HepG2 (cell line): ENCODE data around the gene SPACA5B. TPM values are rescaled to one million over a fixed set of nuclear protein-coding genes. Genes with fewer than 3 reads are reported as not detected.

Experiments
- AKNA ChIP-seq: sonication (generic); formaldehyde crosslinking; IDR thresholded peaks from 2 replicates; pipeline ENCODE4 v1.4.0; 2020; ENCODE audit warnings: missing genetic modification reagents, borderline replicate concordance
- EZH2 ChIP-seq: conservative IDR thresholded peaks from 2 replicates; pipeline ENCODE4 v1.6.1; 2012; ENCODE audit warnings: mild to moderate bottlenecking, low read depth, low read length, moderate library complexity
- GPN1 ChIP-seq: sonication (generic); formaldehyde crosslinking; IDR thresholded peaks from 2 replicates; pipeline ENCODE4 v1.5.1; 2020; ENCODE audit warnings: missing genetic modification reagents, borderline replicate concordance
- HDAC2 ChIP-seq: sonication (generic); formaldehyde crosslinking; IDR thresholded peaks from 2 replicates; pipeline ENCODE4 v1.4.0; 2020; ENCODE audit warnings: missing genetic modification reagents
- NAIF1 ChIP-seq: sonication (generic); formaldehyde crosslinking; IDR thresholded peaks from 2 replicates; pipeline ENCODE4 v1.5.0; 2020; ENCODE audit warnings: mild to moderate bottlenecking, missing genetic modification reagents, borderline replicate concordance
- PAXIP1 ChIP-seq: sonication (generic); formaldehyde crosslinking; conservative IDR thresholded peaks from 2 replicates; pipeline ENCODE4 v1.4.0; 2020; ENCODE audit warnings: mild to moderate bottlenecking, missing genetic modification reagents, moderate library complexity
- PCBP2 ChIP-seq: fragments of 200-400 bp; formaldehyde crosslinking; optimal IDR thresholded peaks from 2 replicates; pipeline ENCODE3; 2018; ENCODE audit warnings: low read length, low read depth; ENCODE audit not compliant: poor library complexity, severe bottlenecking
- POLR2AphosphoS2 ChIP-seq: IDR thresholded peaks from 2 replicates; pipeline ENCODE4 v1.6.1; 2011; ENCODE audit warnings: low read depth, low read length, improper control_type of control experiment
- TERF1 ChIP-seq: sonication (generic); formaldehyde crosslinking; IDR thresholded peaks from 2 replicates; pipeline ENCODE4 v1.8.0; 2022; ENCODE audit warnings: mild to moderate bottlenecking, missing genetic modification reagents, moderate library complexity
- YY1 ChIP-seq: IDR thresholded peaks from 2 replicates; pipeline ENCODE4 v1.6.1; 2011; ENCODE audit warnings: low read length, low read depth, moderate library complexity, mild to moderate bottlenecking; ENCODE audit not compliant: insufficient read depth, insufficient replicate concordance
- ZMYM3 ChIP-seq: sonication (generic); formaldehyde crosslinking; IDR thresholded peaks from 2 replicates; pipeline ENCODE4 v1.5.1; 2020; ENCODE audit warnings: mild to moderate bottlenecking, missing genetic modification reagents
- ZNF333 ChIP-seq: sonication (generic); formaldehyde crosslinking; IDR thresholded peaks from 2 replicates; pipeline ENCODE4 v1.4.0; 2020; ENCODE audit warnings: mild to moderate bottlenecking, missing genetic modification reagents, borderline replicate concordance
- ZNF354B ChIP-seq: sonication (generic); formaldehyde crosslinking; IDR thresholded peaks from 2 replicates; pipeline ENCODE4 v1.8.0; 2022; ENCODE audit warnings: mild to moderate bottlenecking, missing genetic modification reagents
- ZSCAN22 ChIP-seq: sonication (generic); formaldehyde crosslinking; IDR thresholded peaks from 2 replicates; pipeline ENCODE4 v1.4.0; 2020; ENCODE audit warnings: mild to moderate bottlenecking, missing genetic modification reagents
- polyA plus RNA-seq, 8 experiments: library from polyadenylated mRNA; depleted of rRNA in 3 of 8; stranded (reverse) in 7 of 8; unstranded in 1 of 8; fragments of >200 nt; fragmentation: Illumina TruSeq in 4 of 8; extraction: Trizol in 4 of 8; gene quantifications; 2 replicates each; pipeline versions ENCODE4 v1.2.1 to v1.2.3, GENCODE V29; 2011 to 2016; ENCODE audit warnings: low read depth in 4 of 8, missing spikeins in 1 of 8, mixed read lengths in 1 of 8; ENCODE audit not compliant: insufficient read depth in 1 of 8
- total RNA-seq, 5 experiments: library from RNA; depleted of rRNA; stranded (reverse); fragments of >200 nt; fragmentation: Illumina TruSeq; extraction: Trizol; gene quantifications; 2 replicates each; pipeline ENCODE4 v1.2.3, GENCODE V29; 2016; ENCODE audit warnings: low read depth in 1 of 5

Gene SPACA5B
- total and polyA plus RNA-seq, 2 of the 13 experiments (the other 11 are each of a cell fraction or from before 2014, with no cell fraction given): not detected

GRCh38 chrX:48083706-48084105 is 46.7 kb upstream of the SPACA5B start (continued):
- TF ChIP-seq POLR2AphosphoS2: no peak
- TF ChIP-seq ZNF333 (CRISPR knock-in tag): no peak
- TF ChIP-seq PAXIP1: no peak
- TF ChIP-seq ZSCAN22 (CRISPR knock-in tag): no peak
- TF ChIP-seq NAIF1: no peak
- TF ChIP-seq PCBP2: no peak
- TF ChIP-seq YY1: no peak
- TF ChIP-seq GPN1 (CRISPR knock-in tag): no peak
- TF ChIP-seq EZH2: no peak
- no peak for TF ChIP-seq AKNA (CRISPR knock-in tag)
- no peak for TF ChIP-seq HDAC2 (CRISPR knock-in tag)
- TF ChIP-seq ZMYM3 (CRISPR knock-in tag): no peak
- no peak for TF ChIP-seq TERF1
- no peak for TF ChIP-seq ZNF354B
